EL (cell line): Measurements from ENCODE around the gene ZNF226.
"Not testable (repeated sequence)": the region's sequence is repeated elsewhere in the genome, so short reads cannot be mapped to it uniquely, and the experiment has no call there.

ENCODE experiments used
- DNase-seq: peaks from one replicate; pipeline ENCODE4 v3.0.0-alpha.2; 2016

The ZNF226 gene

GRCh38 chr19:44212866-44213346 is 48.0 kb downstream of the ZNF226 start:
- peak; percentile 55 for DNase-seq

DNA sequence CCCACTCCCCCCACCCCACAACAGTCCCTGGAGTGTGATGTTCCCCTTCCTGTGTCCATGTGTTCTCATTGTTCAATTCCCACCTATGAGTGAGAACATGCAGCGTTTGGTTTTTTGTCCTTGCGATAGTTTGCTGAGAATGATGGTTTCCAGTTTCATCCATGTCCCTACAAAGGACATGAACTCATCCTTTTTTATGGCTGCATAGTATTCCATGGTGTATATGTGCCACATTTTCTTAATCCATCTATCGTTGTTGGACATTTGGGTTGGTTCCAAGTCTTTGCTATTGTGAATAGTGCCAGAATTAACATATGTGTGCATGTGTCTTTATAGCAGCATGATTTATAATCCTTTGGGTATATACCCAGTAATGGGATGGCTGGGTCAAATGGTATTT is 55.0 kb downstream of the ZNF226 start:
- DNase-seq, result not testable (repeated sequence)

- not testable (repeated sequence) for DNase-seq
These were observed 55.9 kb downstream of the ZNF226 start for GRCh38 chr19:44220761-44221160.

GRCh38 chr19:44221291-44221690 is 56.4 kb downstream of the ZNF226 start:
- DNase-seq, result not testable (repeated sequence)
